Measurements from ENCODE around the gene PTK7. TPM values are rescaled to one million over a fixed set of nuclear protein-coding genes. Genes with fewer than 3 reads are reported as not detected.

PTK7 gene
- total RNA-seq, 2 experiments from 2014 or later, result 13.0 to 18.5 TPM

DNA sequence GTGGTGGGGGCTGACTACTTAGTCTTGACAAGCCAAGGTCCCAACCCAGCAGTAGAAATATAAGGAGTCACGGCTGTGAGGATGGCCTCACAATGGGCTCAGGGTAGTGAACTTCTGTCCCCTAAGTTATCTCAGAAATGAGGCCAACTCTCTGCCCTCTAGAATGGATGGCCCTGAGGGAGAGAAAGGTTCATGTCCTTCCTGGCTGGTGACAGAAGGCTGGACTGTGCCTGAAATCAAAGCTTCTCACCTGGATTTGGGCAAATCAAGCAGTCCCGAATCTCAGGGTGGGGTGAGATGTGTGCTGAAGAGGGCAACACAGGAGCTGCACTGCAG, 42.0 kb upstream of the PTK7 start:
- H3K79me2 ChIP-seq (ENCODE audit: insufficient read depth, low read depth, low read length), result no peaks in the 10 kb centered on the region
- H3K27ac ChIP-seq (ENCODE audit: low read depth, low read length, poor library complexity, severe bottlenecking), result no peak overlapping the region
- H3K4me3 ChIP-seq (ENCODE audit: low read depth, low read length, poor library complexity, severe bottlenecking), result no peak overlapping the region
- intact Hi-C loops (cut with micrococcal nuclease; ENCODE audit: unreplicated experiment), result no loop called here
- POLR2A ChIA-PET, result interaction anchor here (1.3 kb wide), 1 partner anchor 13 kb away, joined by 5 read pairs; the partner anchor contains the start of gene RRP36
- no peaks in the 10 kb centered on the region for H3K9me3 ChIP-seq (ENCODE audit: low read length)
- no peak overlapping the region for H3K4me2 ChIP-seq (ENCODE audit: low read length)
- no peaks in the 10 kb centered on the region for H4K20me1 ChIP-seq (ENCODE audit: insufficient read depth, low read length)
- H3K36me3 ChIP-seq (ENCODE audit: insufficient read depth, low read length), result peaks cover 73% of the 10 kb centered on the region
- H2AFZ ChIP-seq (ENCODE audit: low read length), result no peak overlapping the region
- no peak for DNase-seq (ENCODE audit: low spot score)
- CTCF ChIA-PET (ENCODE audit: unreplicated experiment), result no interaction called here
- no TSS peak for BruUV-seq (replicated peaks)
- H3K9me2 ChIP-seq (ENCODE audit: insufficient read depth, low read length), result no peaks in the 10 kb centered on the region
- no peaks in the 10 kb centered on the region for H3K4me1 ChIP-seq (ENCODE audit: insufficient read depth, low read length, poor library complexity, severe bottlenecking)
- no peak for TF ChIP-seq EZH2phosphoT487 (IDR thresholded peaks at IDR 0.05; ENCODE audit: borderline replicate concordance, low read depth, low read length)
- TF ChIP-seq, protein P1, sequence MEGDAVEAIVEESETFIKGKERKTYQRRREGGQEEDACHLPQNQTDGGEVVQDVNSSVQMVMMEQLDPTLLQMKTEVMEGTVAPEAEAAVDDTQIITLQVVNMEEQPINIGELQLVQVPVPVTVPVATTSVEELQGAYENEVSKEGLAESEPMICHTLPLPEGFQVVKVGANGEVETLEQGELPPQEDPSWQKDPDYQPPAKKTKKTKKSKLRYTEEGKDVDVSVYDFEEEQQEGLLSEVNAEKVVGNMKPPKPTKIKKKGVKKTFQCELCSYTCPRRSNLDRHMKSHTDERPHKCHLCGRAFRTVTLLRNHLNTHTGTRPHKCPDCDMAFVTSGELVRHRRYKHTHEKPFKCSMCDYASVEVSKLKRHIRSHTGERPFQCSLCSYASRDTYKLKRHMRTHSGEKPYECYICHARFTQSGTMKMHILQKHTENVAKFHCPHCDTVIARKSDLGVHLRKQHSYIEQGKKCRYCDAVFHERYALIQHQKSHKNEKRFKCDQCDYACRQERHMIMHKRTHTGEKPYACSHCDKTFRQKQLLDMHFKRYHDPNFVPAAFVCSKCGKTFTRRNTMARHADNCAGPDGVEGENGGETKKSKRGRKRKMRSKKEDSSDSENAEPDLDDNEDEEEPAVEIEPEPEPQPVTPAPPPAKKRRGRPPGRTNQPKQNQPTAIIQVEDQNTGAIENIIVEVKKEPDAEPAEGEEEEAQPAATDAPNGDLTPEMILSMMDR (conservative IDR thresholded peaks at IDR 0.05; ENCODE audit: low read length), result no peak

DNA sequence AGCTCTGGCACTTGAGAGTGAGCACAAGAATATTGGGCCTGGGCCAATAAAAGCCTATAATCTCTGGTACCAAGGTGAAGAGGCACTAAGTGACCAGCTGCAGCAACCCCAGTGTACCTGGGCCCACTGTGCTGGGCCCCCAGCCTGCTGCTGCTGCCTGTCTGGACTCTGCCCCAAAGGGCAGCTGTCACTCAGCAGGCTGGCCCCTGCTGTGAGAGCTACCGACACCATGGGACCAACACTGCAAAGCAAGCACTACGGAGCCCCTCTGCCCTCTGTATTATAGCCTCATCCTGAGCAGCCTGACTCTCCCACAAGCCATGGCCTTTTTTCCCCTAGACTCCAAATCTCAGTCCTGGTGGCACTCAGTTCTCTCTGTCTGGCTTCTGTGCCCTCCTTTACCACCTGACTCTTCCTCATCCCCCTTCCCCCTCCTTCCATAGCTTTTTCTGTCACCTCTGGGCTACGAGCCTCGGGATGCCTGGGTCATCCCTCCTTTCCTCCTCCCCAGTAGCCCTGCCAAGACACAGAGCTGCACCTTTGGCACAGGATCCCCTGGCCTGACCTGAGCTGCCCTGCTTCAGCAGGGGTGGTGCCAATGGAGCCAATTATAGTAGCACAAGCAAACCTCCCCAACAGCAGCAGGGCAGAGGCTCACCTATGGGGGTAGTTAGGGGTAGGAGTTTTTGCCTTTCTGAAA, 40.5 kb upstream of the PTK7 start:
- intact Hi-C loops (cut with micrococcal nuclease; ENCODE audit: unreplicated experiment), result no loop called here
- Histone ChIP-seq H3K9me3 (ENCODE audit: low read length) (no peaks in the 10 kb centered on the region), H3K4me2 (ENCODE audit: low read length) (no peak overlapping the region), H3K9me2 (ENCODE audit: insufficient read depth, low read length) (no peaks in the 10 kb centered on the region), H4K20me1 (ENCODE audit: insufficient read depth, low read length) (no peaks in the 10 kb centered on the region), H3K36me3 (ENCODE audit: insufficient read depth, low read length) (peaks cover 70% of the 10 kb centered on the region), H3K27ac (ENCODE audit: low read depth, low read length, poor library complexity, severe bottlenecking) (no peak overlapping the region), H3K79me2 (ENCODE audit: insufficient read depth, low read depth, low read length) (no peaks in the 10 kb centered on the region), H3K4me1 (ENCODE audit: insufficient read depth, low read length, poor library complexity, severe bottlenecking) (no peaks in the 10 kb centered on the region), H2AFZ (ENCODE audit: low read length) (no peak overlapping the region), H3K4me3 (ENCODE audit: low read depth, low read length, poor library complexity, severe bottlenecking) (no peak overlapping the region)
- ChIA-PET POLR2A (interaction anchor here (0.6 kb wide), 2 partner anchors 114 to 126 kb away, joined by 3 read pairs; no protein-coding TSS in a partner anchor), CTCF (ENCODE audit: unreplicated experiment) (interaction anchor here (0.5 kb wide), 1 partner anchor 693 kb away, joined by 4 read pairs; no protein-coding TSS in a partner anchor)
- no TSS peak for BruUV-seq (replicated peaks)
- no peak for TF ChIP-seq EZH2phosphoT487 (IDR thresholded peaks at IDR 0.05; ENCODE audit: borderline replicate concordance, low read depth, low read length)
- TF ChIP-seq, protein P1 (conservative IDR thresholded peaks at IDR 0.05; ENCODE audit: low read length), result no peak
- no peak for DNase-seq (ENCODE audit: low spot score)

DNA sequence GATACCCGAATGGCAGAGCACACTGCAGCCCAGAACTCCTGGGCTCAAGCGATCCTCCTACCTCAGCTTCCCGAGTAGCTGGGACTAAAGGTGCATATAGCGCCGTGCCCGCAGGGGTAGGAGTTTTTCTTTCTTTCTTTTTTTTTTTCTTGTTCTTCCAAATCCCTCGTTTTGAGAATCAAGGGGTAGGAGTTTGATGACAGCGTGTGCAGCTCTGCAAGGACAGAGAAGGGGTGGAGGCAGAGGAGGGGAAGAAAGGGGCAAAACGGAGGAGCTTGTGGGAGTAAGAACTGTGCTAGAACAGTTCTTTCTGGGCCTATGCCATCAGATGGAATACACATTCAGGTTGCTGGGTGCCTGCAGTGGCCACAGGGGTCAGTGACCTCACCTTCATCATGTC, 39.4 kb upstream of the PTK7 start:
- TF ChIP-seq, protein P1 (conservative IDR thresholded peaks at IDR 0.05; ENCODE audit: low read length), result no peak
- H3K9me2 ChIP-seq (ENCODE audit: insufficient read depth, low read length), result no peaks in the 10 kb centered on the region
- CTCF ChIA-PET (ENCODE audit: unreplicated experiment), result no interaction called here

More for the DNA sequence above, 39.4 kb upstream of the PTK7 start:
- Histone ChIP-seq H3K36me3 (ENCODE audit: insufficient read depth, low read length) (peaks cover 66% of the 10 kb centered on the region), H3K4me1 (ENCODE audit: insufficient read depth, low read length, poor library complexity, severe bottlenecking) (no peaks in the 10 kb centered on the region), H3K79me2 (ENCODE audit: insufficient read depth, low read depth, low read length) (no peaks in the 10 kb centered on the region), H3K27ac (ENCODE audit: low read depth, low read length, poor library complexity, severe bottlenecking) (no peak overlapping the region), H3K4me3 (ENCODE audit: low read depth, low read length, poor library complexity, severe bottlenecking) (no peak overlapping the region), H3K4me2 (ENCODE audit: low read length) (no peak overlapping the region), H2AFZ (ENCODE audit: low read length) (no peak overlapping the region), H3K9me3 (ENCODE audit: low read length) (no peaks in the 10 kb centered on the region), H4K20me1 (ENCODE audit: insufficient read depth, low read length) (no peaks in the 10 kb centered on the region)
- POLR2A ChIA-PET, result interaction anchor here (0.7 kb wide), 1 partner anchor 14 kb away, joined by 5 read pairs; no protein-coding TSS in a partner anchor
- DNase-seq (ENCODE audit: low spot score), result no peak
- intact Hi-C loops (cut with micrococcal nuclease; ENCODE audit: unreplicated experiment), result no loop called here
- no TSS peak for BruUV-seq (replicated peaks)

All from OCI-LY7 (cell line).